ENCODE measurements around the gene CPXM2.

CPXM2 gene

DNA sequence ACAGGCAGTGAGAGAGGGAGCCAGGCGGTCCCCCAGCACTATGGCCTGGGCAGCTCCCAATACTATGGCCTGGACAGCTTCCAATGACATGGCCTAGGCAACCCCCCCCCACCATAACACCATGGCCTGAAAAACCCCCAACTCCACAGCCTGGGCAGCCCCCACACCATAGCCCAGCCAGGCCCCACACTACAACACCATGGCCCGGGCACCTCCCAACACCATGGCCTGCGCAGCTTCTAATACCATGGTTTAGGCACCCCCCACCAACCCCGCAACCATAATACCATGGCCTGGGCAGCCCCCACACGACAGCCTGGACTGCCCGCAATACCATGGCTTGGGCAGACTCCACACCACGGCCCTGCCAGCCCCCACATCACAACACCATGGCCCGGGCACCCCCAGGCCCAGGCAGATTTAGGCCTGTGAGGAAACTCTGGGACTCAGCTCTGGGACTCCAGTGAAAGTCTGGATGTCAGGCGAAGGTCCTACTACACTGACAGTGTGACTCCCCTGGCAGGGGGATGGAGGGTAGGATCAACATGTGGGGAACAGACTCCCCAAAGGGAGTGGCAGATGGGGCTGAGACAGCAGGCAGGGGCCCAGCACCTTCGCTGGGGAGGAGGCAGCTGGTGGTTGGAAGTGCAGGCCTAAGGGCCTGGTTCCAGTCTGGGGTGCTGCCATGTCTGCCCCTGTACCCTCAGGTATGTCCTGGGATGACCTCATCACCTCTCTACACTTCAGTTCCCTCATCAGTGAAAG, 8.7 kb downstream of the CPXM2 start:
- intact Hi-C loops (cut with DNase I): no loop called here
- peak in 1 of 42 donors; percentile 28 for DNase-seq

- peak in 2 of 42 donors; percentile 4 to 25 for DNase-seq
- intact Hi-C loops (cut with DNase I): no loop called here
These were observed 9.4 kb downstream of the CPXM2 start for GRCh38 chr10:123882177-123882576.

DNA sequence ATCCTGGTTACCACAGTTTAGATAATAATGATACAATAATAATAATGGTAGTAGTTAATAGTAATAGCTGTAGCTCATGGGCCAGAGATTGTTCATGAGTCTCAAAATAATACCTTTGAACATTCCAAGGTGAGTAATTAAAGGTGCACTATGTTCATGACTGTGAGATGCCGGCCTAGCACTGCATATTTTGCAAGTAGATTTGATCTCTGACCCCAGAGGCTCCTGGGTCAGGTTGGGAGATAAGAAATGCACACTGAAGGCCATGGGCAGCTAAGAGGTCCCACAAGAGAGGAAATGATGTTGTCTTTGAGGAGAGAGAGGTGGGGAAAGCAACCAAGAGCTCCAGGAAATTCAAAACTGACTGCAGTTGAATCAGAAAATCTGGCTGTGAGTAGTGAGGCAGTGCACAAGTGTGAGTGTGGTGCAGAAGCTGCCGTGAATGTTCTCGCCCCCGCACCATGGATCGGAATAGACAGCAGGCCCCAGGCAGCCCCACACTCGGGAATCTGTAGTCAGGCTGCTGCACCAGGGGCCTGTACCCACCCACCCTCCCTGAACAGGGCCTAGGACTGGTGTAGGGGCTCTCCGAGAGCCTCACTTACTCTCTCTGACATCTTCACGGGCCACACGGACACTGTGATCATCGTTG, 11.9 kb downstream of the CPXM2 start:
- intact Hi-C loops (cut with DNase I): no loop called here
- DNase-seq: peak in 4 of 42 donors; percentile 28 to 52 (median 42)

GRCh38 chr10:123878666-123879303, 12.8 kb downstream of the CPXM2 start:
- DNase-seq: no peak
- intact Hi-C loops (cut with DNase I): no loop called here

DNA sequence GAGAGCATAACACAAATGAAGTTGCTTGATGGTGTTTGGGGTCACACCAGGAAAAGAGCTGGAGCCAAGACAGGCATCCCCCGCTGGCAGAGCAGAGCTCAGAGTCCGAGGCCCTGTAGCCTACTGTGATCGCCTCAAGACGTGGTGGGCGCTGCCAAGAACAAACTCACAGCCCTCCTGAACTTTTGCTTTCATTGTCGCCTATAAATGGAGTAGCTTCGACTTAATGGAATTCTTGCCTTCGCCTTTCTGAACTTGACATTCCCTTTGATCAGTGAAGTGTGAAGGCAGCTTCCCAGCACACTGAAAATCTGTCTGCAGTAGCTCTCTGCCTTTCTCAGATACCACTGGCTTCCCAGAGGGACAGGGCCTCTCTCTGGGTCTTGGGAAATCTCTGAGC, 21.3 kb downstream of the CPXM2 start:
- peak in 1 of 42 donors; percentile 3 for DNase-seq
- intact Hi-C loops (cut with DNase I): no loop called here

- DNase-seq: peak in 6 of 42 donors; percentile 31 to 46 (median 37)
- intact Hi-C loops (cut with DNase I): no loop called here
These were observed 22.6 kb downstream of the CPXM2 start for GRCh38 chr10:123869020-123869414.

- intact Hi-C loops (cut with DNase I): no loop called here
- DNase-seq: peak in 2 of 42 donors; percentile 10 to 19
These were observed 23.3 kb downstream of the CPXM2 start for GRCh38 chr10:123868038-123869019.

GRCh38 chr10:123865880-123866279, 25.7 kb downstream of the CPXM2 start:
- intact Hi-C loops (cut with DNase I): no loop called here
- no peak for DNase-seq

DNA sequence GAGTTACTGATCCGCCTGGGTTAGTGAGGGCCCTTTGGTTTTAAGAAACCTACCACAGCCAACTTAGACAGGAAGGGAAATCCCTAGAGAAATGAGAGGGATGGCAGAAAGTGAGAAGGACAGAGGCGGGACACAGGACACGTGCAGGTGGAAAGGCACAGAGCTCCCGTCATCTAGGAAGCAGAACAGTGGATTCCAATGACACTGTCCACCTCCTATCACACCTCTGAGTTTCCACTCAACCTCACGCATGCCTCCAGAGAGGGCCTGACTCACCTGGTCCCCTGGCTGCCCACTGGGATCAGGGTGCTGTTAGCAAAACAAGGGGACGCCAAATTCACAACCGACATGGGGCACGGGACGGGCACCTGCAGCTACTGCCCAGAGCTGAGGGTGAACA, 26.3 kb downstream of the CPXM2 start:
- intact Hi-C loops (cut with DNase I): no loop called here
- DNase-seq: no peak

GRCh38 chr10:123864923-123865322, 26.7 kb downstream of the CPXM2 start:
- intact Hi-C loops (cut with DNase I): no loop called here
- no peak for DNase-seq

DNA sequence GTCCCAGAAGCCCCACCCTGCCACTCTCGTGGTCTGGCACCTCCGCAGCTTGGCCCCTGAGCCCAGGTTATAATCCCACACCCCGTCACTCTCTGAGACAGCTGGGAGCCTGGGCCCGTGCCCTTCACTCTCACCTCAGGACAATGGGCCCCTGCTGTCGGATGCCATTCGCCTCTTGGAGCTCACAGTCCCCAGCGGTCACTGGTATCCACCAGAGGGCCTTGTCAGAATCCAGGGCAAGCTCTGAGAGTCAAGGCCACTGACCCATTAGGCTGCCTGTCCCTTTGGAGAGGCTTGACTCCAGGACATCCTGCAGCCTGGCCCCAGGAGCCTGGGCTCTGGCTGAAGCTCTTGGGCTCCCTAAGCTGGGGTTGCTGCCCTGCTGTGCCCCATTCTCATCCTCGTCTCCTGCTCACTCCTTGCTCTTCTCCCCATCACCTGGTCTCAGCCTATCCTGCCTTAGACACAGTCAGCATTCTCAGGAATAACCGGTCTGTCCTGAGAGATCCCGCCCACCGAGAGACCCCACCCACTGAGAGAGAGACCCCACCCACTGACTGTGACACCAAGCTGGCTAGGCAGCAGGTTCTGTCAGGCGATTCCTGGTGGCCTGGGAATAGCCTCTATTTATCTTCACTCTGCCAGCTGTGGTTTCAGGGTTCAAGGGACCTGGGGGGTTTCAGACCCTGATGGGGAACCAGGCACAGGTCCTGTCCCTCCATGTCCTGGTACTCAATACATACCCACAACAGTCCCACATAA, 27.7 kb downstream of the CPXM2 start:
- DNase-seq: no peak
- intact Hi-C loops (cut with DNase I): no loop called here

GRCh38 chr10:123863183-123863575, 28.4 kb downstream of the CPXM2 start:
- DNase-seq: no peak
- intact Hi-C loops (cut with DNase I): no loop called here

DNA sequence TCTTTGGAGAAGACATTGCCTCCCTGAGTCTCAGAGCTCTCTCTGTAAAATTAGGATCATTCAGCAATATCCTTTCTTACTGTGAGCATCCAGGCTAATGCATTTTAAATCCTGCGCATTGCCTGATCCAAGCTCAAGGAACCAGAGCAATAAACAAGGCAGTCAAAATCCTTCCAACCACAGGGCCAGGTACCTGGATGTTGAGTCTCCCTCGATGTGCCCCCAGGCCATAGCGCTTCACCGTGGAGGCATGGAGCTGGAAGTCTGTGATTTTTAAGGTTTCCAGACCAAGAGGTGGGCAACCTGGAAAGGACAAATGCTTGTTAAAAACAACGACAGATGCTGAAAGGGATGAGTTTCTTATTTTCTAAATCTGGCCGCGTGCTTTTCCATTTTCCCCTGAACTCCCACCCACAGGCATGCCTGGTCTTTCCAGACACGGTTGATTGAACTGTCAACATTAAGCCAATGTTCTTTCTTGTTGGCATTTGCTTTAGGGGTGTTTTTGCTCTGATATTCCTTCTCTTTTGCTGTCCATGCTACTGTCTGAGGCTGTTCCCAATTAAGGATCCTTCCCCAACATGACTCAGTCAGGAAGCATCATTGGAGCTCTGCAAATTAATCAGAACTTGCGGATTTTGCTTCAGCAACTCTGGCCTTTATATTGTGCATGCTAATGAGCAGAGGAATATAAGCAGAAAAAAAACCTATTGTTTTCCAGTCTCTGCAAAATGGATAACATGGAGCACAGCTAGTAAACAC, 29.0 kb downstream of the CPXM2 start:
- DNase-seq: no peak
- intact Hi-C loops (cut with DNase I): no loop called here

- no peak for DNase-seq
- intact Hi-C loops (cut with DNase I): no loop called here
These were observed 30.8 kb downstream of the CPXM2 start for GRCh38 chr10:123860856-123861255.

DNA sequence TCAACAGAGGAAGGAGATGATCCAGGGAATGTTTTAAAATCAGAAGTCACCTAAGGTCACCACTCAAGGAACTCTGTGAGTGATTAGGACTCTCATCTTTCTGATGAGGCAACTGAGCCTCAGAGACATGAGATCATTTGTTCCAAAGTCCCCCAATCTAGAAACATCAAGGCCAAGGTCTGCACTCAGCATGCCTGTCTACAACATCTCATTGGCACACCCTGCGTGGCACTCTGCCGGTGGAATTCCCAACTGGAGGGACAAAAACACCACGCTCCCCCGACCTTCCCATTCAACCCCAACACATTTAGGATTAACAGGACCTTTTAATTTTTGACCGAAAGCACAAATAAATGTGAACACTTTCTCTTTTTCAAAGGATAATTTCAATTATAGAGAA, 31.4 kb downstream of the CPXM2 start:
- intact Hi-C loops (cut with DNase I): no loop called here
- no peak for DNase-seq

- no peak for DNase-seq
- intact Hi-C loops (cut with DNase I): no loop called here
These were observed 32.0 kb downstream of the CPXM2 start for GRCh38 chr10:123859653-123860050.

GRCh38 chr10:123858907-123859652, 32.5 kb downstream of the CPXM2 start:
- DNase-seq: peak in 6 of 42 donors; percentile 3 to 55 (median 22)
- intact Hi-C loops (cut with DNase I): no loop called here

Measured in head of caudate nucleus (tissue), 42 donors.